GM19099 (cell line): ENCODE results near the gene SFMBT1.

Source experiments
- POLR2A ChIP-seq: IDR thresholded peaks from 3 replicates; pipeline ENCODE4 v1.6.1; 2011; ENCODE audit warnings: low read depth; ENCODE audit not compliant: insufficient read length; ENCODE audit errors: extremely low read depth

SFMBT1 gene

GRCh38 chr3:52998771-52999513 is 46.9 kb downstream of the SFMBT1 start:
- no peak for TF ChIP-seq POLR2A

- TF ChIP-seq POLR2A, result no peak
Measured at GRCh38 chr3:52990637-52991036, 55.2 kb downstream of the SFMBT1 start.

- TF ChIP-seq POLR2A, result no peak
Measured at GRCh38 chr3:52986938-52987337, 58.9 kb downstream of the SFMBT1 start.

- no peak for TF ChIP-seq POLR2A
Measured at GRCh38 chr3:52986049-52986448, 59.8 kb downstream of the SFMBT1 start.

GRCh38 chr3:52983828-52984227 is 62.0 kb downstream of the SFMBT1 start:
- TF ChIP-seq POLR2A, result no peak

- no peak for TF ChIP-seq POLR2A
Measured at GRCh38 chr3:52983336-52983807, 62.5 kb downstream of the SFMBT1 start.

GRCh38 chr3:52982839-52983238 is 63.0 kb downstream of the SFMBT1 start:
- no peak for TF ChIP-seq POLR2A

GRCh38 chr3:52979190-52979983 is 66.5 kb downstream of the SFMBT1 start:
- no peak for TF ChIP-seq POLR2A

GRCh38 chr3:52978109-52978754 is 67.6 kb downstream of the SFMBT1 start:
- TF ChIP-seq POLR2A, result no peak

GRCh38 chr3:52973806-52974205 is 72.1 kb downstream of the SFMBT1 start:
- no peak for TF ChIP-seq POLR2A

GRCh38 chr3:52971895-52972294 is 74.0 kb downstream of the SFMBT1 start:
- no peak for TF ChIP-seq POLR2A

- no peak for TF ChIP-seq POLR2A
Measured at GRCh38 chr3:52967398-52967797, 78.5 kb downstream of the SFMBT1 start.

- TF ChIP-seq POLR2A, result no peak
Measured at GRCh38 chr3:52962160-52962559, 83.7 kb downstream of the SFMBT1 start.

- no peak for TF ChIP-seq POLR2A
Measured at GRCh38 chr3:52959773-52960172, 86.1 kb downstream of the SFMBT1 start.

- no peak for TF ChIP-seq POLR2A
Measured at GRCh38 chr3:52939600-52939999, 106.3 kb downstream of the SFMBT1 start.
